ENCODE data around the gene SERPINA4.

SERPINA4 gene

DNA sequence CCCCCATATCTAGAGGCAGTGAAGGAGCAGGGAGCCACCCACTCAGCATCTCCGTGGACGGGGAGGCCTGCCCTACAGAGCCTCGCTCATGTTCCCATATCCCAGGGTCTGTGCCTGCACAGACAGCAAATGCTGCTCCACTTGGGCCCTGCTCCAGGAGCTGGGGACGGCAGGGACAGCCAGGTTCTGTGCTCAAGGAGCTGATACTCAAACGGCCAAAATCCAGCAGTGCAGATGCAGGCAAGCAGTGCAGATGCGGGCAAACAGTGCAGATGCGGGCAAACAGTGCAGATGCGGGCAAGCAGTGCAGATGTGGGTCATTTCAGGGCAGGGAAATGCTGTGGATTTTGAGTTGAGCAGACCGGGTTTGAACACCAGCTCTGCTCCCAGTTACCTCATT lies 45.8 kb upstream of the SERPINA4 start:
- ChIA-PET CTCF (interaction anchor here (0.7 kb wide), 1 partner anchor 21 kb away, joined by 3 read pairs; no protein-coding TSS in a partner anchor), POLR2A (no interaction called here)
- Histone ChIP-seq H3K27ac (ENCODE audit: extremely low read depth, low read depth, low read length) (no peak overlapping the region), H3K9me3 (ENCODE audit: control insufficient read depth, insufficient read depth, low read depth, low read length) (no peaks in the 10 kb centered on the region), H3K36me3 (ENCODE audit: control insufficient read depth in 2 of 2, insufficient read depth in 1 of 2, low read length in 2 of 2) (no peaks in the 10 kb centered on the region; a peak in 1 of 3 replicates), H3K4me1 (ENCODE audit: control insufficient read depth, insufficient read depth, low read length) (no peaks in the 10 kb centered on the region), H3K4me3 (ENCODE audit: low read depth, low read length) (no peak overlapping the region)
- TF ChIP-seq ZNF585B (tag by site-specific recombination; IDR thresholded peaks at IDR 0.05) = no peak
- TF ChIP-seq, protein P1, sequence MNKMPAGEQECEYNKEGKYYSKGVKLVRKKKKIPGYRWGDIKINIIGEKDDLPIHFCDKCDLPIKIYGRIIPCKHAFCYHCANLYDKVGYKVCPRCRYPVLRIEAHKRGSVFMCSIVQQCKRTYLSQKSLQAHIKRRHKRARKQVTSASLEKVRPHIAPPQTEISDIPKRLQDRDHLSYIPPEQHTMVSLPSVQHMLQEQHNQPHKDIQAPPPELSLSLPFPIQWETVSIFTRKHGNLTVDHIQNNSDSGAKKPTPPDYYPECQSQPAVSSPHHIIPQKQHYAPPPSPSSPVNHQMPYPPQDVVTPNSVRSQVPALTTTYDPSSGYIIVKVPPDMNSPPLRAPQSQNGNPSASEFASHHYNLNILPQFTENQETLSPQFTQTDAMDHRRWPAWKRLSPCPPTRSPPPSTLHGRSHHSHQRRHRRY (tag by site-specific recombination; IDR thresholded peaks at IDR 0.05) = no peak

DNA sequence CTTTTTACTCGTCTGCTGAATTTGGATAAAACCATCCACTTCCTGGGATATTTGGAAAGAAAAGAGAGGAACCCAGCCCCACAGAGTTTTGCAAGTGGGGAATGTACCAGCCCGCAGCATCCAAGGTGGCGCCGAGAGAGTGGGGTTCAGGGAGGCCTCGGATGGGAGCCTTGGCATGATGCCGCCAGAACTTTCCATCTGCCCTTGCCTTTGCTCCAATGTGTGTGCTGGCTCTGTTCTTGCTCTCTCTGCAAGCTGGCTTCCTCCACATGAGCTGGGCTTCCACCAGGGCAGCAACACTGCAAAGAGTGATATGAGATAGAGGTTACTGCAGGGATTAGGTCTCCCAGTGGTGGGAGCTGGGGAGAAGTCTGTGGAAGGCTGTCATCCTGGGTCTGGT lies 45.4 kb upstream of the SERPINA4 start:
- Histone ChIP-seq H3K27ac (ENCODE audit: extremely low read depth, low read depth, low read length) (no peak overlapping the region), H3K4me3 (ENCODE audit: low read depth, low read length) (no peak overlapping the region), H3K36me3 (ENCODE audit: control insufficient read depth in 2 of 2, insufficient read depth in 1 of 2, low read length in 2 of 2) (no peaks in the 10 kb centered on the region; a peak in 1 of 3 replicates), H3K4me1 (ENCODE audit: control insufficient read depth, insufficient read depth, low read length) (no peaks in the 10 kb centered on the region), H3K9me3 (ENCODE audit: control insufficient read depth, insufficient read depth, low read depth, low read length) (no peaks in the 10 kb centered on the region)
- ChIA-PET POLR2A (no interaction called here), CTCF (interaction anchor here (0.7 to 0.8 kb wide), 2 partner anchors 22 to 31 kb away, joined by 3 read pairs; no protein-coding TSS in a partner anchor)
- no peak for TF ChIP-seq ZNF791 (tag by site-specific recombination; IDR thresholded peaks at IDR 0.05)
- TF ChIP-seq, protein P2, sequence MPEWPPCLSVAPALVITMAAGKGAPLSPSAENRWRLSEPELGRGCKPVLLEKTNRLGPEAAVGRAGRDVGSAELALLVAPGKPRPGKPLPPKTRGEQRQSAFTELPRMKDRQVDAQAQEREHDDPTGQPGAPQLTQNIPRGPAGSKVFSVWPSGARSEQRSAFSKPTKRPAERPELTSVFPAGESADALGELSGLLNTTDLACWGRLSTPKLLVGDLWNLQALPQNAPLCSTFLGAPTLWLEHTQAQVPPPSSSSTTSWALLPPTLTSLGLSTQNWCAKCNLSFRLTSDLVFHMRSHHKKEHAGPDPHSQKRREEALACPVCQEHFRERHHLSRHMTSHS (tag by site-specific recombination; IDR thresholded peaks at IDR 0.05) = no peak
- no peak for TF ChIP-seq PRDM4 (tag by site-specific recombination; IDR thresholded peaks at IDR 0.05)
- no peak for TF ChIP-seq ZBTB21 (tag by site-specific recombination; IDR thresholded peaks at IDR 0.05)
- TF ChIP-seq ZNF660 (tag by site-specific recombination; IDR thresholded peaks at IDR 0.05) = no peak
- no peak for TF ChIP-seq ZNF266 (tag by site-specific recombination; IDR thresholded peaks at IDR 0.05; ENCODE audit: low read depth)
- no peak for TF ChIP-seq ZNF140 (tag by site-specific recombination; IDR thresholded peaks at IDR 0.05)
- no peak for TF ChIP-seq ZNF670 (tag by site-specific recombination; IDR thresholded peaks at IDR 0.05; ENCODE audit: low read depth)
- TF ChIP-seq ZSCAN18 (tag by site-specific recombination; IDR thresholded peaks at IDR 0.05) = no peak
- TF ChIP-seq ZNF354C (tag by site-specific recombination; IDR thresholded peaks at IDR 0.05; ENCODE audit: borderline replicate concordance, low read depth) = no peak
- TF ChIP-seq ZNF433 (tag by site-specific recombination; IDR thresholded peaks at IDR 0.05; ENCODE audit: low read depth) = no peak
- TF ChIP-seq ZBTB20 (tag by site-specific recombination; IDR thresholded peaks at IDR 0.05) = no peak
- no peak for TF ChIP-seq ZNF404 (tag by site-specific recombination; IDR thresholded peaks at IDR 0.05)
- TF ChIP-seq ZNF548 (tag by site-specific recombination; IDR thresholded peaks at IDR 0.05) = no peak
- no peak for TF ChIP-seq REPIN1 (tag by site-specific recombination; IDR thresholded peaks at IDR 0.05; ENCODE audit: low read depth)

GRCh38 chr14:94517248-94517640 lies 44.0 kb upstream of the SERPINA4 start:
- no peaks in the 10 kb centered on the region for H3K9me3 ChIP-seq (ENCODE audit: control insufficient read depth, insufficient read depth, low read depth, low read length)
- H3K27ac ChIP-seq (ENCODE audit: extremely low read depth, low read depth, low read length) = no peak overlapping the region
- no peaks in the 10 kb centered on the region for H3K4me1 ChIP-seq (ENCODE audit: control insufficient read depth, insufficient read depth, low read length)
- no peaks in the 10 kb centered on the region; a peak in 1 of 3 replicates for H3K36me3 ChIP-seq (ENCODE audit: control insufficient read depth in 2 of 2, insufficient read depth in 1 of 2, low read length in 2 of 2)
- CTCF ChIA-PET = interaction anchor here (0.7 kb wide), 1 partner anchor 15 kb away, joined by 3 read pairs; no protein-coding TSS in a partner anchor
- TF ChIP-seq ZNF16 (tag by site-specific recombination; IDR thresholded peaks at IDR 0.05; ENCODE audit: low read depth) (no peak), GLIS2 (tag by site-specific recombination; IDR thresholded peaks at IDR 0.05) (no peak), ZNF785 (tag by site-specific recombination; IDR thresholded peaks at IDR 0.05) (no peak), MYNN (tag by site-specific recombination; IDR thresholded peaks at IDR 0.05; ENCODE audit: borderline replicate concordance) (no peak)
- POLR2A ChIA-PET = no interaction called here
- no peak overlapping the region for H3K4me3 ChIP-seq (ENCODE audit: low read depth, low read length)

Data from HEK293 (cell line).